Ishikawa (cell line): ENCODE measurements around the gene UBAP2L.

ENCODE experiments used
- CEBPB ChIP-seq: IDR thresholded peaks from 2 replicates; pipeline ENCODE4 v1.6.1; 2012
- CREB1 ChIP-seq: IDR thresholded peaks from 2 replicates; pipeline ENCODE4 v1.6.1; 2012; ENCODE audit warnings: low read depth
- EGR1 ChIP-seq: IDR thresholded peaks from 2 replicates; pipeline ENCODE4 v1.6.1; 2012
- EP300 ChIP-seq: IDR thresholded peaks from 2 replicates; pipeline ENCODE4 v1.6.1; 2012; ENCODE audit warnings: borderline replicate concordance
- FOXM1 ChIP-seq: IDR thresholded peaks from 2 replicates; pipeline ENCODE4 v1.6.1; 2012; ENCODE audit warnings: low read depth, borderline replicate concordance
- MAX ChIP-seq: IDR thresholded peaks from 2 replicates; pipeline ENCODE4 v1.6.1; 2012
- NFIC ChIP-seq: IDR thresholded peaks from 2 replicates; pipeline ENCODE4 v1.6.1; 2012
- RAD21 ChIP-seq: IDR thresholded peaks from 2 replicates; pipeline ENCODE4 v1.6.1; 2012; ENCODE audit warnings: low read depth
- TAF1 ChIP-seq: IDR thresholded peaks from 2 replicates; pipeline ENCODE4 v1.6.1; 2012; ENCODE audit warnings: low read depth, mild to moderate bottlenecking
- TCF12 ChIP-seq: IDR thresholded peaks from 2 replicates; pipeline ENCODE4 v1.6.1; 2012; ENCODE audit warnings: low read depth
- TEAD4 ChIP-seq: IDR thresholded peaks from 2 replicates; pipeline ENCODE4 v1.6.1; 2012
- YY1 ChIP-seq: IDR thresholded peaks from 2 replicates; pipeline ENCODE4 v1.6.1; 2012; ENCODE audit warnings: low read depth
- ZBTB7A ChIP-seq: IDR thresholded peaks from 2 replicates; pipeline ENCODE4 v1.6.1; 2012; ENCODE audit warnings: low read depth
- TF ChIP-seq, protein P1 (sequence below): IDR thresholded peaks from 2 replicates; pipeline ENCODE4 v1.6.1; 2012
- TF ChIP-seq, protein P2 (sequence below): IDR thresholded peaks from 2 replicates; pipeline ENCODE4 v1.6.1; 2012; ENCODE audit warnings: low read depth, mild to moderate bottlenecking

UBAP2L gene

GRCh38 chr1:154220071-154220969 is at the start of gene UBAP2L:
TSS of gene UBAP2L (plus strand) at chr1:154220955. CDS start at chr1:154225124, 4,169 bp downstream.
- TF ChIP-seq RAD21 (no peak), TEAD4 (no peak; the same call in 1 of the 2 replicates), TAF1 (peak; percentile 92), NFIC (no peak), EGR1 (peak; percentile 9; the same call in 1 of the 2 replicates), TCF12 (peak; percentile 54; the same call in 1 of the 2 replicates), CEBPB (no peak; the same call in 1 of the 2 replicates), MAX (peak; percentile 99), FOXM1 (peak; percentile 40; the same call in 1 of the 2 replicates), ZBTB7A (0 out of 2 replicates have a peak, but pooled peaks have one; percentile 47), YY1 (peak; percentile 95), EP300 (no peak), CREB1 (peak; percentile 69; the same call in 1 of the 2 replicates)
- TF ChIP-seq, protein P1, sequence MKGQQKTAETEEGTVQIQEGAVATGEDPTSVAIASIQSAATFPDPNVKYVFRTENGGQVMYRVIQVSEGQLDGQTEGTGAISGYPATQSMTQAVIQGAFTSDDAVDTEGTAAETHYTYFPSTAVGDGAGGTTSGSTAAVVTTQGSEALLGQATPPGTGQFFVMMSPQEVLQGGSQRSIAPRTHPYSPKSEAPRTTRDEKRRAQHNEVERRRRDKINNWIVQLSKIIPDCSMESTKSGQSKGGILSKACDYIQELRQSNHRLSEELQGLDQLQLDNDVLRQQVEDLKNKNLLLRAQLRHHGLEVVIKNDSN: peak; percentile 94
- TF ChIP-seq, protein P2, sequence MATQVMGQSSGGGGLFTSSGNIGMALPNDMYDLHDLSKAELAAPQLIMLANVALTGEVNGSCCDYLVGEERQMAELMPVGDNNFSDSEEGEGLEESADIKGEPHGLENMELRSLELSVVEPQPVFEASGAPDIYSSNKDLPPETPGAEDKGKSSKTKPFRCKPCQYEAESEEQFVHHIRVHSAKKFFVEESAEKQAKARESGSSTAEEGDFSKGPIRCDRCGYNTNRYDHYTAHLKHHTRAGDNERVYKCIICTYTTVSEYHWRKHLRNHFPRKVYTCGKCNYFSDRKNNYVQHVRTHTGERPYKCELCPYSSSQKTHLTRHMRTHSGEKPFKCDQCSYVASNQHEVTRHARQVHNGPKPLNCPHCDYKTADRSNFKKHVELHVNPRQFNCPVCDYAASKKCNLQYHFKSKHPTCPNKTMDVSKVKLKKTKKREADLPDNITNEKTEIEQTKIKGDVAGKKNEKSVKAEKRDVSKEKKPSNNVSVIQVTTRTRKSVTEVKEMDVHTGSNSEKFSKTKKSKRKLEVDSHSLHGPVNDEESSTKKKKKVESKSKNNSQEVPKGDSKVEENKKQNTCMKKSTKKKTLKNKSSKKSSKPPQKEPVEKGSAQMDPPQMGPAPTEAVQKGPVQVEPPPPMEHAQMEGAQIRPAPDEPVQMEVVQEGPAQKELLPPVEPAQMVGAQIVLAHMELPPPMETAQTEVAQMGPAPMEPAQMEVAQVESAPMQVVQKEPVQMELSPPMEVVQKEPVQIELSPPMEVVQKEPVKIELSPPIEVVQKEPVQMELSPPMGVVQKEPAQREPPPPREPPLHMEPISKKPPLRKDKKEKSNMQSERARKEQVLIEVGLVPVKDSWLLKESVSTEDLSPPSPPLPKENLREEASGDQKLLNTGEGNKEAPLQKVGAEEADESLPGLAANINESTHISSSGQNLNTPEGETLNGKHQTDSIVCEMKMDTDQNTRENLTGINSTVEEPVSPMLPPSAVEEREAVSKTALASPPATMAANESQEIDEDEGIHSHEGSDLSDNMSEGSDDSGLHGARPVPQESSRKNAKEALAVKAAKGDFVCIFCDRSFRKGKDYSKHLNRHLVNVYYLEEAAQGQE: no peak

- TF ChIP-seq FOXM1 (no peak), ZBTB7A (no peak), MAX (no peak), TCF12 (no peak)
- TF ChIP-seq, protein P1: no peak
Observed at GRCh38 chr1:154171223-154171583, 49.6 kb upstream of the UBAP2L start.

DNA sequence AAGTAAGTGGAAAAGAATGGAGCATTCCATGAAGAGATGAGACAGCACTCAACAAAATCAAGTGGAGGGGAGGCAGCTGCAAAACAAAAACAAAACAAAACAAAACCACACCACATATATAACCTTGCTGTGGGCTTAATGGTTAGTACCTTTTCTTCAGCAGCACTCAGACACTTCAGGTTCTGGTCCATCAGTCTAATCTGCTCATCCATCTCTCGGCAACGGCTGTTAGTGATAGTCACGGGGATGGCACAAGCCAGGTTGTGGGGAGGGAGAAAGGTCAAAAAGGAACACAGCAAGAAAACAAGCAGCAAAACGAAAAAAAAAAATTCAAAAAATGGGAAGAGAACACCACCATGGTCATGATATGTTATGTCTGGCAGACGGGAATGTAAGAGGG is 48.9 kb upstream of the UBAP2L start:
- TF ChIP-seq CREB1: no peak
- no peak for TF ChIP-seq TCF12
- TF ChIP-seq, protein P1: no peak
- no peak for TF ChIP-seq EP300
- no peak for TF ChIP-seq CEBPB
- no peak for TF ChIP-seq YY1
- TF ChIP-seq RAD21: no peak
- TF ChIP-seq FOXM1: no peak
- TF ChIP-seq TEAD4: no peak
- TF ChIP-seq ZBTB7A: no peak

GRCh38 chr1:154174654-154175053 is 46.1 kb upstream of the UBAP2L start:
- no peak for TF ChIP-seq RAD21

DNA sequence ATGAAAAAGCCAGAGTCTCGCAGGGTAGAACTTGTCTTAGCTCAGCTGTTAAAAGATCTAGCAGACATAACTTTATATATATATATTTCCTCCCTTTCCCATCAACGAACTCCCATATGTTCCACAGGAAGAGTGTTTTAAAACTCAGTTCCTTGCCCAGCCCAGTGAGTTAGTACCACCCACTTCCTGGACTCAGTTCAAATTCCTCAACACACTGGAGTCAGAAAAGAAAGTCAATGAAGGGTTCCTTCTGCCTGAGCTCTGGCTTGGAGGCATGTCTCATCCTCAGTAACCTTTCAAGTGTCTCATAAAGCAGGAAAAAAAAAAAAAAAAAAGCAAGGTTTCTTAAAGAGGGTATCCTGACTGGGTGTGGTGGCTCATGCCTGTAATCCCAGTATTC is 44.4 kb upstream of the UBAP2L start:
- no peak for TF ChIP-seq YY1

GRCh38 chr1:154178013-154178412 is 42.7 kb upstream of the UBAP2L start:
- TF ChIP-seq EGR1: no peak
- TF ChIP-seq TEAD4: no peak
- no peak for TF ChIP-seq NFIC
- TF ChIP-seq EP300: no peak
- TF ChIP-seq RAD21: no peak
- TF ChIP-seq, protein P2: no peak
- TF ChIP-seq TCF12: no peak
- no peak for TF ChIP-seq FOXM1
- TF ChIP-seq CREB1: no peak
- no peak for TF ChIP-seq MAX
- TF ChIP-seq TAF1: no peak
- no peak for TF ChIP-seq CEBPB
- TF ChIP-seq YY1: no peak
- TF ChIP-seq, protein P1: no peak
- TF ChIP-seq ZBTB7A: no peak
